ENCODE data around the gene SLC16A4. TPM values are rescaled to one million over a fixed set of nuclear protein-coding genes. Genes with fewer than 3 reads are reported as not detected.

The SLC16A4 gene
- polyA plus RNA-seq, 1 of the 3 experiments (the other 2 are of a cell fraction) = 3.0 TPM

DNA sequence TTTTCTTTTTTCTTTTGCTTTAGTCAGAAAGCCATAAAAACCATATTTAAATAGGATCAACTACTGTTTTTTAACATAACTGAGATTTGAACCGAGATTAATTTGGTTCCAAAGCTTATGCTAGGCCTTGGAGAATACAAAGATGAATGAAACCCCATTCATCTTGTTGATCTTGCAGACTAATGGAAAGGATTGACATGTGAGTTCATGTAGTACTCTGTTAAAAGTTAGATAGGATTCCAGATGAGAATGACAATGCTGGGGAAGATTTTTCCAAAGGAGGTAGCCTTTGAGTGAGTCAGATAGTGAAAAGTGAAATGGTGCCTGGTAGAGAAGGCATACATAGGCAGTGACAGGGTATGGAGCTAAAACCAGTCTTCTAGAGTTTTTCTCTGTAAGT, 29.0 kb downstream of the SLC16A4 start:
- no peaks in the 10 kb centered on the region for H3K9me2 ChIP-seq
- H4K20me1 ChIP-seq (ENCODE audit: insufficient read depth) = no peaks in the 10 kb centered on the region; the same call in 1 of the 2 replicates
- no peaks in the 10 kb centered on the region for H3K4me1 ChIP-seq (ENCODE audit: control insufficient read depth in 1 of 2, insufficient read depth in 2 of 2, low read depth in 1 of 2, low read length in 1 of 2)
- DNase-seq = no peak
- 97% methylated on average over 1 of the region's 1 CpG for WGBS (ENCODE audit: low lambda C conversion rate)
- POLR2A ChIA-PET = no interaction called here
- H3K36me3 ChIP-seq (replicated peaks in 1 of 2; ENCODE audit: control insufficient read depth in 1 of 2, insufficient read depth in 2 of 2, low read length in 1 of 2) = peaks cover 20 to 22% of the 10 kb centered on the region in 2 experiments
- no peak overlapping the region for H3K9ac ChIP-seq
- no peak overlapping the region for H2AFZ ChIP-seq (ENCODE audit: low read depth)
- peaks cover 90% of the 10 kb centered on the region for H3K79me2 ChIP-seq (ENCODE audit: insufficient read depth)
- no peak overlapping the region for H3K4me2 ChIP-seq
- TF ChIP-seq RAD21 (IDR thresholded peaks at IDR 0.05; ENCODE audit: low read length) (no peak), EZH2phosphoT487 (IDR thresholded peaks at IDR 0.05; ENCODE audit: borderline replicate concordance, low read depth) (no peak), TEAD4 (IDR thresholded peaks at IDR 0.05; ENCODE audit: borderline replicate concordance, insufficient read depth) (no peak)
- TF ChIP-seq, protein P1, sequence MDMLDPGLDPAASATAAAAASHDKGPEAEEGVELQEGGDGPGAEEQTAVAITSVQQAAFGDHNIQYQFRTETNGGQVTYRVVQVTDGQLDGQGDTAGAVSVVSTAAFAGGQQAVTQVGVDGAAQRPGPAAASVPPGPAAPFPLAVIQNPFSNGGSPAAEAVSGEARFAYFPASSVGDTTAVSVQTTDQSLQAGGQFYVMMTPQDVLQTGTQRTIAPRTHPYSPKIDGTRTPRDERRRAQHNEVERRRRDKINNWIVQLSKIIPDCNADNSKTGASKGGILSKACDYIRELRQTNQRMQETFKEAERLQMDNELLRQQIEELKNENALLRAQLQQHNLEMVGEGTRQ (IDR thresholded peaks at IDR 0.05; ENCODE audit: borderline replicate concordance, low read depth, low read length) = no peak
- TF ChIP-seq, protein P2, sequence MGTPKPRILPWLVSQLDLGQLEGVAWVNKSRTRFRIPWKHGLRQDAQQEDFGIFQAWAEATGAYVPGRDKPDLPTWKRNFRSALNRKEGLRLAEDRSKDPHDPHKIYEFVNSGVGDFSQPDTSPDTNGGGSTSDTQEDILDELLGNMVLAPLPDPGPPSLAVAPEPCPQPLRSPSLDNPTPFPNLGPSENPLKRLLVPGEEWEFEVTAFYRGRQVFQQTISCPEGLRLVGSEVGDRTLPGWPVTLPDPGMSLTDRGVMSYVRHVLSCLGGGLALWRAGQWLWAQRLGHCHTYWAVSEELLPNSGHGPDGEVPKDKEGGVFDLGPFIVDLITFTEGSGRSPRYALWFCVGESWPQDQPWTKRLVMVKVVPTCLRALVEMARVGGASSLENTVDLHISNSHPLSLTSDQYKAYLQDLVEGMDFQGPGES (IDR thresholded peaks at IDR 0.05; ENCODE audit: low read depth, low read length) = no peak
- H3F3A ChIP-seq (replicated peaks; ENCODE audit: insufficient read depth) = peaks cover 3% of the 10 kb centered on the region
- CTCF ChIA-PET = interaction anchor here (0.9 to 2.4 kb wide), 2 partner anchors 49 to 245 kb away, joined by 3 to 13 read pairs; no protein-coding TSS in a partner anchor
- H3K4me3 ChIP-seq (ENCODE audit: low read depth in 2 of 2, low read length in 1 of 2) = no peak overlapping the region
- H3K9me3 ChIP-seq = no peaks in the 10 kb centered on the region
- H3K27me3 ChIP-seq (ENCODE audit: insufficient read depth) = no peaks in the 10 kb centered on the region
- H3K27ac ChIP-seq (ENCODE audit: low read depth in 2 of 2, low read length in 1 of 2) = no peak overlapping the region

DNA sequence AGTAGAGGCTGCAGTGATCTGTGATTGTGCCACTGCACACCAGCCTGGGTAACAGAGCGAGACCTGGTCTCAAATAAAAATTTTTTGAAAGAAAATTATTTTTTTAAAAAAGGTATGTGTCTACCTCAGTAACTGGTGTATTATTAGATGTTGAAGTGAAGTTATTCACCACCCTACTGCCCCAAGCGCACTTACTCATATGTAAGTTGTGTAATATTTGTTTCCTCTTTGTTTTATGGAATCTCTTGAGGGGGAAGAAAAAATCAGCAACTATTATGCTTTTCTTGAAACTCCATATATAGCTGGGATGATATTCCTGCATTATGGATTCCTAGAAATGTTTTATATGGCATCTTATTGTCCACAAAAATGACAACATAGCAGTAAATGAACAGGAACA, 30.4 kb downstream of the SLC16A4 start:
- Histone ChIP-seq H3K27ac (ENCODE audit: low read depth in 2 of 2, low read length in 1 of 2) (no peak overlapping the region), H2AFZ (ENCODE audit: low read depth) (no peak overlapping the region), H3K79me2 (ENCODE audit: insufficient read depth) (peaks cover 95% of the 10 kb centered on the region), H3K4me3 (ENCODE audit: low read depth in 2 of 2, low read length in 1 of 2) (no peak overlapping the region), H3K9me3 (no peaks in the 10 kb centered on the region), H3F3A (replicated peaks; ENCODE audit: insufficient read depth) (no peaks in the 10 kb centered on the region), H4K20me1 (ENCODE audit: insufficient read depth) (no peaks in the 10 kb centered on the region), H3K4me2 (no peak overlapping the region), H3K9me2 (no peaks in the 10 kb centered on the region), H3K9ac (no peak overlapping the region), H3K27me3 (ENCODE audit: insufficient read depth) (no peaks in the 10 kb centered on the region), H3K36me3 (replicated peaks in 1 of 2; ENCODE audit: control insufficient read depth in 1 of 2, insufficient read depth in 2 of 2, low read length in 1 of 2) (peaks cover 29 to 31% of the 10 kb centered on the region in 2 experiments), H3K4me1 (ENCODE audit: control insufficient read depth in 1 of 2, insufficient read depth in 2 of 2, low read depth in 1 of 2, low read length in 1 of 2) (no peaks in the 10 kb centered on the region; a peak in 2 of 4 replicates)
- DNase-seq = no peak
- 98% methylated on average over 2 of the region's 2 CpGs for WGBS (ENCODE audit: low lambda C conversion rate)
- POLR2A ChIA-PET = no interaction called here
- CTCF ChIA-PET = interaction anchor here (1.4 to 2.4 kb wide), 3 partner anchors 48 to 157 kb away, joined by 3 to 13 read pairs (median 4); no protein-coding TSS in a partner anchor
- no peak for TF ChIP-seq JUND (IDR thresholded peaks at IDR 0.05)
- no peak for TF ChIP-seq SMC3 (IDR thresholded peaks at IDR 0.05; ENCODE audit: low read depth, low read length)
- no peak for TF ChIP-seq NRF1 (IDR thresholded peaks at IDR 0.05; ENCODE audit: low read depth, low read length)
- TF ChIP-seq TCF12 (IDR thresholded peaks at IDR 0.05) = no peak
- TF ChIP-seq, protein P3, sequence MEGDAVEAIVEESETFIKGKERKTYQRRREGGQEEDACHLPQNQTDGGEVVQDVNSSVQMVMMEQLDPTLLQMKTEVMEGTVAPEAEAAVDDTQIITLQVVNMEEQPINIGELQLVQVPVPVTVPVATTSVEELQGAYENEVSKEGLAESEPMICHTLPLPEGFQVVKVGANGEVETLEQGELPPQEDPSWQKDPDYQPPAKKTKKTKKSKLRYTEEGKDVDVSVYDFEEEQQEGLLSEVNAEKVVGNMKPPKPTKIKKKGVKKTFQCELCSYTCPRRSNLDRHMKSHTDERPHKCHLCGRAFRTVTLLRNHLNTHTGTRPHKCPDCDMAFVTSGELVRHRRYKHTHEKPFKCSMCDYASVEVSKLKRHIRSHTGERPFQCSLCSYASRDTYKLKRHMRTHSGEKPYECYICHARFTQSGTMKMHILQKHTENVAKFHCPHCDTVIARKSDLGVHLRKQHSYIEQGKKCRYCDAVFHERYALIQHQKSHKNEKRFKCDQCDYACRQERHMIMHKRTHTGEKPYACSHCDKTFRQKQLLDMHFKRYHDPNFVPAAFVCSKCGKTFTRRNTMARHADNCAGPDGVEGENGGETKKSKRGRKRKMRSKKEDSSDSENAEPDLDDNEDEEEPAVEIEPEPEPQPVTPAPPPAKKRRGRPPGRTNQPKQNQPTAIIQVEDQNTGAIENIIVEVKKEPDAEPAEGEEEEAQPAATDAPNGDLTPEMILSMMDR (IDR thresholded peaks at IDR 0.05) = no peak
- TF ChIP-seq, protein P4, sequence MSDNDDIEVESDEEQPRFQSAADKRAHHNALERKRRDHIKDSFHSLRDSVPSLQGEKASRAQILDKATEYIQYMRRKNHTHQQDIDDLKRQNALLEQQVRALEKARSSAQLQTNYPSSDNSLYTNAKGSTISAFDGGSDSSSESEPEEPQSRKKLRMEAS (IDR thresholded peaks at IDR 0.05; ENCODE audit: low read depth) = no peak
- no peak for TF ChIP-seq FOSL2 (IDR thresholded peaks at IDR 0.05; ENCODE audit: borderline replicate concordance, low read depth)
- TF ChIP-seq NFIC (IDR thresholded peaks at IDR 0.05; ENCODE audit: borderline replicate concordance) = no peak
- TF ChIP-seq RFX5 (IDR thresholded peaks at IDR 0.05; ENCODE audit: low read length) = no peak
- no peak for TF ChIP-seq RAD21 (IDR thresholded peaks at IDR 0.05; ENCODE audit: low read length)
- no peak for TF ChIP-seq YY1 (IDR thresholded peaks at IDR 0.05; ENCODE audit: low read depth)
- no peak for TF ChIP-seq CHD2 (IDR thresholded peaks at IDR 0.05; ENCODE audit: low read length, partially characterized antibody)
- no peak for TF ChIP-seq MXI1 (IDR thresholded peaks at IDR 0.05; ENCODE audit: low read depth, low read length)
- TF ChIP-seq, protein P5, sequence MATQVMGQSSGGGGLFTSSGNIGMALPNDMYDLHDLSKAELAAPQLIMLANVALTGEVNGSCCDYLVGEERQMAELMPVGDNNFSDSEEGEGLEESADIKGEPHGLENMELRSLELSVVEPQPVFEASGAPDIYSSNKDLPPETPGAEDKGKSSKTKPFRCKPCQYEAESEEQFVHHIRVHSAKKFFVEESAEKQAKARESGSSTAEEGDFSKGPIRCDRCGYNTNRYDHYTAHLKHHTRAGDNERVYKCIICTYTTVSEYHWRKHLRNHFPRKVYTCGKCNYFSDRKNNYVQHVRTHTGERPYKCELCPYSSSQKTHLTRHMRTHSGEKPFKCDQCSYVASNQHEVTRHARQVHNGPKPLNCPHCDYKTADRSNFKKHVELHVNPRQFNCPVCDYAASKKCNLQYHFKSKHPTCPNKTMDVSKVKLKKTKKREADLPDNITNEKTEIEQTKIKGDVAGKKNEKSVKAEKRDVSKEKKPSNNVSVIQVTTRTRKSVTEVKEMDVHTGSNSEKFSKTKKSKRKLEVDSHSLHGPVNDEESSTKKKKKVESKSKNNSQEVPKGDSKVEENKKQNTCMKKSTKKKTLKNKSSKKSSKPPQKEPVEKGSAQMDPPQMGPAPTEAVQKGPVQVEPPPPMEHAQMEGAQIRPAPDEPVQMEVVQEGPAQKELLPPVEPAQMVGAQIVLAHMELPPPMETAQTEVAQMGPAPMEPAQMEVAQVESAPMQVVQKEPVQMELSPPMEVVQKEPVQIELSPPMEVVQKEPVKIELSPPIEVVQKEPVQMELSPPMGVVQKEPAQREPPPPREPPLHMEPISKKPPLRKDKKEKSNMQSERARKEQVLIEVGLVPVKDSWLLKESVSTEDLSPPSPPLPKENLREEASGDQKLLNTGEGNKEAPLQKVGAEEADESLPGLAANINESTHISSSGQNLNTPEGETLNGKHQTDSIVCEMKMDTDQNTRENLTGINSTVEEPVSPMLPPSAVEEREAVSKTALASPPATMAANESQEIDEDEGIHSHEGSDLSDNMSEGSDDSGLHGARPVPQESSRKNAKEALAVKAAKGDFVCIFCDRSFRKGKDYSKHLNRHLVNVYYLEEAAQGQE (IDR thresholded peaks at IDR 0.05; ENCODE audit: low read depth, low read length) = no peak
- no peak for TF ChIP-seq POLR2AphosphoS5 (IDR thresholded peaks at IDR 0.05; ENCODE audit: low read depth, low read length)
- TF ChIP-seq RXRA (IDR thresholded peaks at IDR 0.05; ENCODE audit: borderline replicate concordance, low read depth) = no peak

Measured in SK-N-SH (cell line).